PC-3 (cell line): Measurements from ENCODE around the gene PCK2.

Source experiments
- EZH2 ChIP-seq: fragments of 300-600 bp; sonication (generic); IDR thresholded peaks from one replicate; pipeline ENCODE4 v1.6.1; 2017; ENCODE audit warnings: antibody characterized with exemption, mild to moderate bottlenecking, low read length; ENCODE audit not compliant: unreplicated experiment
- EZH2phosphoT487 ChIP-seq: fragments of 300-600 bp; sonication (generic); IDR thresholded peaks from 2 replicates; pipeline ENCODE4 v1.6.1; 2018; ENCODE audit warnings: mild to moderate bottlenecking, antibody characterized with exemption, low read length, borderline replicate concordance
- TF ChIP-seq, protein P1 (sequence below): fragments of 300-600 bp; sonication (generic); conservative IDR thresholded peaks from 2 replicates; pipeline ENCODE4 v1.5.1; 2017; ENCODE audit warnings: antibody characterized with exemption, low read depth, mild to moderate bottlenecking, low read length

- TF ChIP-seq, protein P1, sequence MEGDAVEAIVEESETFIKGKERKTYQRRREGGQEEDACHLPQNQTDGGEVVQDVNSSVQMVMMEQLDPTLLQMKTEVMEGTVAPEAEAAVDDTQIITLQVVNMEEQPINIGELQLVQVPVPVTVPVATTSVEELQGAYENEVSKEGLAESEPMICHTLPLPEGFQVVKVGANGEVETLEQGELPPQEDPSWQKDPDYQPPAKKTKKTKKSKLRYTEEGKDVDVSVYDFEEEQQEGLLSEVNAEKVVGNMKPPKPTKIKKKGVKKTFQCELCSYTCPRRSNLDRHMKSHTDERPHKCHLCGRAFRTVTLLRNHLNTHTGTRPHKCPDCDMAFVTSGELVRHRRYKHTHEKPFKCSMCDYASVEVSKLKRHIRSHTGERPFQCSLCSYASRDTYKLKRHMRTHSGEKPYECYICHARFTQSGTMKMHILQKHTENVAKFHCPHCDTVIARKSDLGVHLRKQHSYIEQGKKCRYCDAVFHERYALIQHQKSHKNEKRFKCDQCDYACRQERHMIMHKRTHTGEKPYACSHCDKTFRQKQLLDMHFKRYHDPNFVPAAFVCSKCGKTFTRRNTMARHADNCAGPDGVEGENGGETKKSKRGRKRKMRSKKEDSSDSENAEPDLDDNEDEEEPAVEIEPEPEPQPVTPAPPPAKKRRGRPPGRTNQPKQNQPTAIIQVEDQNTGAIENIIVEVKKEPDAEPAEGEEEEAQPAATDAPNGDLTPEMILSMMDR: no peak
- no peak for TF ChIP-seq EZH2
- no peak for TF ChIP-seq EZH2phosphoT487
These were observed 1.4 kb downstream of the PCK2 start for GRCh38 chr14:24095271-24096068.
